GM18951 (cell line): ENCODE data around the gene KLHL18.
"Not testable (repeated sequence)": the region's sequence is repeated elsewhere in the genome, so short reads cannot be mapped to it uniquely, and the experiment has no call there.

Experiments
- POLR2A ChIP-seq: IDR thresholded peaks from 4 replicates; pipeline ENCODE4 v1.6.1; 2011; ENCODE audit warnings: mild to moderate bottlenecking; ENCODE audit not compliant: insufficient read length, insufficient read depth; ENCODE audit errors: extremely low read depth
- in situ Hi-C: fragments of 300-500 bp; cut with MboI; formaldehyde crosslinking; loops from one replicate; pipeline ENCODE4 v1.12.0; 2022; ENCODE audit warnings: low sequenced_read_pairs, mixed read lengths, inconsistent platforms; ENCODE audit not compliant: unreplicated experiment

Gene KLHL18

DNA sequence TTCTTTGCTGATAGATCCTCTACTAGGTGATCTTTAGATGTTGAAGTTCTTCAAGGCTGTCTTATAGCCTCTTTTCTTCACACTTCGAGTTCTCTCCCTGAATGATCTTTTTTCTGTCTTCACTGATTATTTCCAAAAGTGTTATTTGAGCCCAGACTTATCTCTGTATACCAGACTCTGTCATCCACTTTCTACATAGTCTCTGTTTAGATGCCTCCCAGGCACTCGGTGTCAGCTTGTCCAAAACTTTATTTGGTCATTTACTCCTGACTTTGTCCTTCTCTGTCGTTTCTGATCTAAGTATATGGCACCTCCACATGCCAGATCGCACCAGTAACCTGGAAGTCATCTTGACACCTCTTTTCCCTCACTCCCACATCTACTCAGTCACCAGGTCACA lies 27.6 kb downstream of the KLHL18 start:
- in situ Hi-C loops = no loop called here

DNA sequence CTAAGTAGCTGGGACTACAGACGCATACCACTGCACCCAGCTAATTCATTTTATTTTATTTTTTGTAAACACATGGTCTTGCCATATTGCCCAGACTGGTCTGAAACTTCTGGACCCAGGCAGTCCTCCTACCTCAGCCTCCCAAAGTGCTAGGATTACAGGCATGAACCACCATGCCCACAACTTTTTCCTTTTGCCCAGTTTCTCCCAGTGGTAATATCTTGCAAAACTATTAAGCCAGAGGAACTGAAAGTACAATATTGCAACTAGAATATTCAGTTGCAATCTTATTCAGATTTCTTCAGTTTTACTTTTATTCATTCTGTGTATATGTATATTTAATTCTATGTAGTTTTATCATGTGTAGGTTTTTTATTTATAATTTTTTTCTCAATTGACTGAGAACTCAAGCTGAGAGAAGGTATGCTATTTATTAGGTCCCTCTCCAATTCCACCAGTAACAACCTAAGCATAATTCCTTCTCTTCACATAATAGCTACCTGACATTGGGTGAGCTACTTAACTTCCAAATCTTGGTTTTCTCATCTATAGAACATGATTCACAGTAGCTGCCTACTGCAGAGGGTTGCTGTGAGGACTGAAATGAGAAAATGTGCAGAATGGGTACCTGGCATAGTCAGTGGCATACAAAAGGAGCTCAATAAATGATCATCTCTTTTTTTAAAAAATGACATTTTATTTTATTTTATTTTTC lies 30.8 kb downstream of the KLHL18 start:
- no peak for TF ChIP-seq POLR2A
- in situ Hi-C loops = no loop called here

More for the DNA sequence above, 27.6 kb downstream of the KLHL18 start:
- no peak for TF ChIP-seq POLR2A

DNA sequence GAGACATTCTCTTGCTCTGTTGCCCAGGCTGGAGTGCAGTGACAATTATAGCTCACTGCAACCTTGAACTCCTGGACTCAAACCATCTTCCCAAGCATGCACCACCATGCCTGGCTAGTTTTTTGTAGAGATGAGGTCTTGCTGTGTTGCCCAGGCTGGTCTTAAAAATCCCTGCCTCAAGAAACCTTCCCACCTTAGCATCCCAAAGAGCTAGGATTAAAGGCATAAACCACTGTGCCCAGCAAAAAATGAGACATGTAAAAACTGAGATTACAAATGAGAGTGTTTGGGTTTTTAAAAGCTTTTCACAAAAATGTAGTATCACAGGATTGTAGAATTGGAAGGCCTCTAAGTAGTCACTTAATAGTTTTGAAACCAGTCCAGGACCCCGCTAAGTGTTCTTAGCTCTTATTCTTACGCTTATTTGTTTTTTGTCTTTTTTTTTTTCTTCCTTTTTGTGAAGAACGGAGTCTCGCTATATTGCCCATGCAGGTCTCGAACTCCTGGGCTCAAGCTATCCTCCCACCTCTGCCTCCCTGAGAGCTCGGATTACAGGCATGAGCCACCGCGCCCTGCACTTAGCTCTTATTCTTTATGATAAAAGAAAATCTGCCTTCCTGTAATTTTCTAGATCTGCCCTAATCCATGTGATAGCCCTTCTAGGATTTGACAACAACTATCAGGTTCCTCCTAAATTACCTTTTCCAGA lies 31.5 kb downstream of the KLHL18 start:
- TF ChIP-seq POLR2A = no peak

DNA sequence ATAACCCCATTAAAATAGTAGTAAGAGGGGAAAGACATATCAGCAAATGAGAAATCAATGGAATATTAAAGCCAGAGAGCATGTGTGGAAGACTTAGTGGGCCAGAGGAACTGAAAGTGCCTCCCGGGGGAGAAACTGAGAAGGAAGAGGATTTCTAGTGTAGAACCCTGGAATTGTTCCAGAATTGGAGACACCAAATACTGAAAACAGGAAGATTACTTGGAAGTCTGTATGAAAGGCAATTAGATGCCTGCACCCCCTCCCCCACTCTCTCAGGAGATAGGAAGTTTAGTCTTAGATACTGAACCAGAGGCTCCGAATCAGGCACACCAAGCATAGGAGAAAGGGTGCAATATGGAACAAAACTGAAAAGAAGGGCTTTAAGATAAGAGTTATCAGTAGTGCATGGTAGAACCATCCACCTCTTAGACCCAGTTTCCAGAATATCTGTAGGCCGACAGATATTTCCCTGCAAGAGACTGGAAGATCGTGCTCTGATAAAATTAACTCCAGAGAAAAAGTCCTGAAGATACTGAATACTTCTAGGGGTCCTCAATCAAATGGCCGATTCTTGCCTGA lies 32.4 kb downstream of the KLHL18 start:
- in situ Hi-C loops = no loop called here
- TF ChIP-seq POLR2A = no peak

More for the DNA sequence above, 31.5 kb downstream of the KLHL18 start:
- in situ Hi-C loops = no loop called here

DNA sequence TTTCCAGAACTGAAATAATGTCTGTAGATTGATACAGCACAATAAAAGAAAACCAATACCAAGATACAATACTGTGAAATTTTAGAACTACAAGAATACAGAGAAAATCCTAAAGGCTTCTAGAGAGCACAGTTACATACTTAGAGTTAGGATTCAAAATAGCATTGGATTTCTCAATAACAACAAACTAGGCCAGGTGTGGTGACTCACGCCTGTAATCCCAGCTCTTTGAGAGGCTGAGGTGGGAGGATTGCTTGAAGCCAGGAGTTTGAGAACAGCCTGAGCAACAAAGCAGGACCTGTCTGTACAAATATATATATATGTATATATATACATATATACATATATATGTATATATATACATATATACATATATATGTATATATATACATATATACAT lies 33.4 kb downstream of the KLHL18 start:
- in situ Hi-C loops = not testable (repeated sequence)

DNA sequence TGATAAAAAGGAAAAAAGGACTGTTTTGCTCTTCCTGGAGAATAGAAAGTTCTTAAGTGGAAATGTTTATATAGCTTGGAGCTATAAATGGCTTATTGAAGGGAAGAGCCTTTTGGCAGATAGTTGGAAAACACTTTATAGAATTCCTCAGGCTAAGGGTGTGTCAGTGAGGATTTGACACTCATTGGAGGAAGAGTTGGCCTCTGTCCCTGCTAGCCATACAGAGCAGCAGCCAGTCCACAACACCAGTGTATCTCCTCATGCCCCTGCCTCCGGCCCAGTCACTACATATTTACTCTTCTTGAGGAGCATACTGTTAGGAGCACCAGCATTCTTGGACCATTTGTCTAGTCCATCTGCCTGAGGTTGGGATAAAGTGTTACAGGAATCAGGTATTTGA lies 36.2 kb downstream of the KLHL18 start:
- TF ChIP-seq POLR2A = no peak
- in situ Hi-C loops = no loop called here

DNA sequence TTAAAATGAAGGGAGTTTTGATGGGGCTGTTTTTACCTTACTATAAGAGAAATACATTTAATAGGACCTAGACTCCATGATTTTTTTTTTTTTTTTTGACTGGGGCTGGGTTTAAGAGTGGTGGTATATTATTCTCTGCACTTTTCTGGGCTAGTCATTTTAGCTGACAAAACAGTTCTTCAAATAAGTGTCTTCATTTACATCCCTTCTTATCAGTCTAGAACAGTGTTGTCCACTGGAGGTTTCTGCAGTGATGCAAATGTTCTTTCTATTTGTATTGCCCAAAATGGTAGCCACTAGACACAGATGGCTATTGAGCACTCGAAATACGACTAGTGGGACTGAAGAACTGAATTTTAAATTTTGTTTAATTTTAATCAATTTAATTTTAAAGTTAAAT lies 37.2 kb downstream of the KLHL18 start:
- in situ Hi-C loops = no loop called here
- TF ChIP-seq POLR2A = no peak

DNA sequence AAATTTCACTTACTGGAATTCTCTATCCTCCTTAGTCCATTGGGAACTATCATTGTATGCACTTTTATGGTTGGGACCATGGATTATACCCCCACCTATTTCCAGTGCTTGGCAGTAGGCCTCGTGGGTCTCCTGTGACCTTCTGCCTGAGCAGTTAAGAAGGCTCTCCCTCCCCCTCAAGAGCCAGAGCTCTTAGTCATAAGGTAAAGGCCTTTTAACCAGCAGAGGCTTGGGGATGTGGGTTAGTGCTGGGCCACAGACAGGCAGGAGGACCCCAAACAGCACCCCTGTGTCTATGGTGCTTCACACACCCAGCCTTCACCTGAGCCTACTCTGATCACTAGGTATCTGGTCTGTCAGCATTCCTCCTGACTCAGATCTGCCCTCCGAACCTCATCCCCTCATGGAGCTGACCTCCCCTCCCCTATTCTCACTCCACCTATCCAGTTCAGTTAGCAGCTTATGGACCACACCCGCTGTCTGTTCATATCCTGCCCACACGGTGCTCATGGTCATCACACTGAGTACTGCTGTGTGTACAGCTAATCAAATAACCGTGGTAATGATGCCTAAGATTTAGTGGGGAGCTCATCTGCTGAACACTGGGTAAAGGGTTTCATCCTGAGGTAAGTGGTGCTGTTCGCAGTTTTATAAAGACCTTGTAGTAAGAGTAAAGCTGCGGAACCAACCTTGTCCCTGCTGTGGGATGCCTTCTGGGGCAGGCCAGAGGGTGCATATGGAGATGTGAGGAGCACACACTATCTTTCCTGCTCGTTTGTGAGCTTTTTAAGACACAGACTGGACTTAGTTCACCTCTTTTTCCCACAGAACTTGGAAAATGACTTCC lies 40.9 kb downstream of the KLHL18 start:
- TF ChIP-seq POLR2A = no peak
- in situ Hi-C loops = no loop called here

DNA sequence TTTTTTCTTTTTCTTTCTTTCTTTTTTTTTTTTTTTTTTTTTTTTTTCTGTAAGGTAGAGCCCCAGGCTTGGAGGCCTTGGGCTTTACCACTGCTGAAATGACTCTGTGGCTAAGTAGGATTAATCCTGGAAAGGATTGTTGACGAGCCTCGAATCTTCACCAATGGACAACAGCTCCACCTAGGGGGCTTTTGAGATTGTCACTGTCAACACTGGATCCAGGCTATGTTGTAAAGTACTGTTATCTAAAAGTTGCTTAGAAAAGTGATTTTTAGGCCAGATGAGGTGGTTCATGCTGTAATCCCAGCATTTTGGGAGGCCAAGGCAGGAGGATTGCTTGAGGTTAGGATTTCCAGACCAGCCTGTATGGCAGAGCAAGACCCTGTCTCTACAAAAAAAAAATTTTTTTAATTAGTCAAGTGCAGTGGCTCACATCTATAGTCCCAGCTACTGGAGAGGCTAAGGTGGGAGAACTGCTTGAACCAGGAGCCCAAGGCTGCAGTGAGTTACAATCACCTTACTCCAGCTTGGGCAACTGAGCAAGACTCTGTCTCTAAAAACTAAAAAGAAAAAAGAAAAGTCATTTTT lies 41.6 kb downstream of the KLHL18 start:
- no peak for TF ChIP-seq POLR2A
- in situ Hi-C loops = no loop called here

DNA sequence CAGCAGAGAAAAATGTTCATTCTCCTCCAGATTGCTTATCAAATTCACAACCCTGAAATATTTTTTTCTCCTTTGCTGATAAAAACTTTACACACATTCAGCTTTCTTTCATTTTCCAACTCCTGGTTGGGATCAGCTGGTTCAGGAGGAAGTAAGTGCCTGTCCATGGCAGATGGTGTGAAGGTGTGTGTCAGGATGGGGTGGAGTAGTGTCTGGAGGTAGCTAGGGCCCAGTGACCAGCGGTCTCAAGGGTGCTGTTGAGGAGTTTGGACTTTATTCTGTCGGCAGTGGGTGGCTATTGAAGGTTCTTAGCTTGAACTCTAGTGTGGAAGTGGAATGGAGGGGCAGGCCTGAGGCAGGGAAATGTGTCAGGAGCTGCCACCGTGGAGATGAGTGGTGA lies 51.2 kb downstream of the KLHL18 start:
- in situ Hi-C loops = loop anchor here (25.0 kb wide), 1 partner anchor 622 kb away; the partner anchor contains the start of genes PRSS50 and TMIE
- TF ChIP-seq POLR2A = no peak

DNA sequence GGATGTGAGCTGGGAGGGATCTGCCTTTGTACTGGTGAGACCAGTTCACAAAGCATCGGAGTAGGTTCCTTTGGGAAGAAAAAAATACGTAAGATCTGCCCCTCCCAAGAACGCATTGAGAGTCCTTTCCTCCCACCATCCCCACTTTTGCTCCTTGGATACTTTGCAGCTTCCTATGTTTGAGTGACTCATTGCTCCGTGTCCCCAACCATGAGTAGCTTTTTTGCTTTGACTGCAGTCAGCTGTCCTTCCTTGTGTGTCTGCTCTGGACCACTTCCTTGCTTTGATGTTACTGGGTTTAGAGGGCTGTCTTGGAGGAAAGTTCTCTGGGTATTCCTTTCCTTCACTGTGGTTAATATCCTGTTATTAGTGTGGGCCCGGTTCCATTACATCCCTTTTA lies 54.9 kb downstream of the KLHL18 start:
- in situ Hi-C loops = loop anchor here (25.0 kb wide), 1 partner anchor 625 kb away; the partner anchor contains the start of genes PRSS50 and TMIE
- TF ChIP-seq POLR2A = no peak

DNA sequence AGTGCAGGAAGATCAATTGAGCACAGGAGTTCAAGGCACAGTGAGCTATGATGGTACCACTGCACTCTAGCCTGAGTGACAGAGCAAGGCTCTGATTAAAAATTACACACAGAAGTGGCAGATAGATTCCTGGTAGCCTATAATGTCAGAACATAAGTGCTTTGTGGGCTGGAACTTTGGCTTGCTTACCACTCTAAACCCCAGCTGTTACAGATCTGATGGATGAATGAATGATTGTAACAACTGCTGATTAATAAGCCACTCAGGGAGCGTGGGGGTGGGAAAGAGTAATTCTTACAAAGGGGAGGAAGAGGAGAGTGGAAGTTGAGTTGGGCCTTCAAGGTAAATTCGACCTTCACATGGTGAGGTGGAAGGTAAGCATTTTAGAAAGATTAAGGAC lies 57.2 kb downstream of the KLHL18 start:
- no peak for TF ChIP-seq POLR2A
- in situ Hi-C loops = loop anchor here (25.0 kb wide), 1 partner anchor 628 kb away; the partner anchor contains the start of genes PRSS50 and TMIE
